ENCODE measurements around the gene TRIM29. TPM values are rescaled to one million over a fixed set of nuclear protein-coding genes. Genes with fewer than 3 reads are reported as not detected.

The TRIM29 gene
- total and polyA plus RNA-seq, 9 of the 15 experiments (the other 6 are each of a cell fraction or from before 2014, with no cell fraction given), result 0.08 to 1.4 (median 0.42) TPM; not detected in 2

GRCh38 chr11:120124355-120124754 lies 13.6 kb downstream of the TRIM29 start (continued):
- TF ChIP-seq, protein P1, sequence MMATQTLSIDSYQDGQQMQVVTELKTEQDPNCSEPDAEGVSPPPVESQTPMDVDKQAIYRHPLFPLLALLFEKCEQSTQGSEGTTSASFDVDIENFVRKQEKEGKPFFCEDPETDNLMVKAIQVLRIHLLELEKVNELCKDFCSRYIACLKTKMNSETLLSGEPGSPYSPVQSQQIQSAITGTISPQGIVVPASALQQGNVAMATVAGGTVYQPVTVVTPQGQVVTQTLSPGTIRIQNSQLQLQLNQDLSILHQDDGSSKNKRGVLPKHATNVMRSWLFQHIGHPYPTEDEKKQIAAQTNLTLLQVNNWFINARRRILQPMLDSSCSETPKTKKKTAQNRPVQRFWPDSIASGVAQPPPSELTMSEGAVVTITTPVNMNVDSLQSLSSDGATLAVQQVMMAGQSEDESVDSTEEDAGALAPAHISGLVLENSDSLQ (IDR thresholded peaks at IDR 0.05), result 0 out of 2 replicates have a peak, but pooled peaks have one; percentile 12
- TF ChIP-seq ERF (CRISPR knock-in tag; IDR thresholded peaks at IDR 0.05), result no peak
- no peak for TF ChIP-seq ZFP30 (CRISPR knock-in tag; IDR thresholded peaks at IDR 0.05; ENCODE audit: borderline replicate concordance)
- no peak for TF ChIP-seq MGA (IDR thresholded peaks at IDR 0.05)
- no peak for TF ChIP-seq NR0B1 (IDR thresholded peaks at IDR 0.05; ENCODE audit: partially characterized antibody)
- TF ChIP-seq ZNF347 (CRISPR knock-in tag; IDR thresholded peaks at IDR 0.05; ENCODE audit: low read depth), result no peak
